Hepatocyte (in vitro differentiated cells): ENCODE results near the gene TEAD3. TPM values are rescaled to one million over a fixed set of nuclear protein-coding genes. Genes with fewer than 3 reads are reported as not detected.

Experiments used
- DNase-seq: peaks from one replicate; pipeline ENCODE4 v3.0.0-alpha.2; 2016; ENCODE audit warnings: low spot score
- H2AFZ ChIP-seq: fragments of 200-600 bp; sonication (generic); 2 replicates; pipeline ENCODE4 v1.6.0; 2016; ENCODE audit warnings: antibody characterized with exemption, mild to moderate bottlenecking
- H3K27ac ChIP-seq: fragments of 200-600 bp; sonication (generic); 2 replicates; pipeline ENCODE4 v1.5.1; 2016; ENCODE audit warnings: mild to moderate bottlenecking
- H3K27me3 ChIP-seq: fragments of 200-600 bp; sonication (generic); 2 replicates; pipeline ENCODE4 v1.6.1; 2016
- H3K36me3 ChIP-seq: fragments of 200-600 bp; sonication (generic); replicated peaks from 2 replicates; pipeline ENCODE4 v1.5.1; 2016; ENCODE audit warnings: low read depth; ENCODE audit not compliant: insufficient read depth
- H3K4me1 ChIP-seq: fragments of 200-600 bp; sonication (generic); 2 replicates; pipeline ENCODE4 v1.5.1; 2016; ENCODE audit warnings: mild to moderate bottlenecking, moderate library complexity; ENCODE audit not compliant: insufficient read depth
- H3K4me2 ChIP-seq: fragments of 200-600 bp; sonication (generic); 2 replicates; pipeline ENCODE4 v1.6.0; 2016
- H3K4me3 ChIP-seq: fragments of 200-600 bp; sonication (generic); 2 replicates; pipeline ENCODE4 v1.5.1; 2016; ENCODE audit warnings: mild to moderate bottlenecking
- H3K79me2 ChIP-seq: fragments of 200-600 bp; sonication (generic); 2 replicates; pipeline ENCODE4 v1.6.0; 2017; ENCODE audit warnings: mild to moderate bottlenecking
- H3K9me2 ChIP-seq: fragments of 200-600 bp; sonication (generic); replicated peaks from 2 replicates; pipeline ENCODE4 v1.6.0; 2017; ENCODE audit warnings: mild to moderate bottlenecking; ENCODE audit not compliant: insufficient read depth
- H3K9me3 ChIP-seq: fragments of 200-600 bp; sonication (generic); 2 replicates; pipeline ENCODE4 v1.5.1; 2016; ENCODE audit warnings: low read depth, mild to moderate bottlenecking
- H4K20me1 ChIP-seq: fragments of 200-600 bp; sonication (generic); 2 replicates; pipeline ENCODE4 v1.6.0; 2016; ENCODE audit warnings: mild to moderate bottlenecking; ENCODE audit not compliant: insufficient read depth, poor library complexity, severe bottlenecking
- CTCF ChIP-seq: fragments of 200-600 bp; sonication (generic); IDR thresholded peaks from 2 replicates; pipeline ENCODE4 v1.5.1; 2016; ENCODE audit warnings: antibody characterized with exemption, mild to moderate bottlenecking; ENCODE audit not compliant: poor library complexity
- EZH2 ChIP-seq: fragments of 200-600 bp; sonication (generic); IDR thresholded peaks from 2 replicates; pipeline ENCODE4 v1.6.1; 2016; ENCODE audit warnings: antibody characterized with exemption, mild to moderate bottlenecking, borderline replicate concordance
- EZH2phosphoT487 ChIP-seq: fragments of 200-600 bp; sonication (generic); IDR thresholded peaks from one replicate; pipeline ENCODE4 v1.6.1; 2018; ENCODE audit warnings: antibody characterized with exemption, mild to moderate bottlenecking, low read depth, moderate library complexity; ENCODE audit not compliant: unreplicated experiment, severe bottlenecking
- WGBS: methylation state at CpG from one replicate; pipeline ENCODE4 v1.1.6; 2016; ENCODE audit warnings: low lambda C conversion rate; ENCODE audit errors: missing lambda C conversion rate; 5-methylcytosine and 5-hydroxymethylcytosine counted together
- polyA plus RNA-seq: library from polyadenylated mRNA; unstranded; fragments of >200 nt; fragmentation: Nextera tagmentation; extraction: Ambion mirVana; gene quantifications from 2 replicates; pipeline ENCODE4 v1.2.1, GENCODE V29; 2016
- total RNA-seq: library from RNA; depleted of rRNA; stranded (reverse); fragments of >200 nt; gene quantifications from 2 replicates; pipeline ENCODE4 v1.2.3, GENCODE V29; 2014

Gene TEAD3
- total and polyA plus RNA-seq, 2 experiments from 2014 or later, result 26.3 to 33.0 TPM

- Histone ChIP-seq H3K27me3 (no peaks in the 10 kb centered on the region), H4K20me1 (peaks cover 18% of the 10 kb centered on the region), H3K9me2 (no peaks in the 10 kb centered on the region), H2AFZ (peak overlapping the region; percentile 40), H3K27ac (peak overlapping the region; percentile 99), H3K4me2 (peak overlapping the region; percentile 95), H3K36me3 (no peaks in the 10 kb centered on the region), H3K4me1 (peaks cover 39% of the 10 kb centered on the region), H3K9me3 (no peaks in the 10 kb centered on the region), H3K79me2 (peaks cover 65% of the 10 kb centered on the region), H3K4me3 (peak overlapping the region; percentile 86)
- TF ChIP-seq EZH2phosphoT487 (no peak), EZH2 (no peak), CTCF (no peak)
- peak; percentile 78 for DNase-seq
- WGBS, result 5% methylated on average over 44 of the region's 77 CpGs
Observed at GRCh38 chr6:35497571-35498421, 917 bp upstream of the TEAD3 start.

DNA sequence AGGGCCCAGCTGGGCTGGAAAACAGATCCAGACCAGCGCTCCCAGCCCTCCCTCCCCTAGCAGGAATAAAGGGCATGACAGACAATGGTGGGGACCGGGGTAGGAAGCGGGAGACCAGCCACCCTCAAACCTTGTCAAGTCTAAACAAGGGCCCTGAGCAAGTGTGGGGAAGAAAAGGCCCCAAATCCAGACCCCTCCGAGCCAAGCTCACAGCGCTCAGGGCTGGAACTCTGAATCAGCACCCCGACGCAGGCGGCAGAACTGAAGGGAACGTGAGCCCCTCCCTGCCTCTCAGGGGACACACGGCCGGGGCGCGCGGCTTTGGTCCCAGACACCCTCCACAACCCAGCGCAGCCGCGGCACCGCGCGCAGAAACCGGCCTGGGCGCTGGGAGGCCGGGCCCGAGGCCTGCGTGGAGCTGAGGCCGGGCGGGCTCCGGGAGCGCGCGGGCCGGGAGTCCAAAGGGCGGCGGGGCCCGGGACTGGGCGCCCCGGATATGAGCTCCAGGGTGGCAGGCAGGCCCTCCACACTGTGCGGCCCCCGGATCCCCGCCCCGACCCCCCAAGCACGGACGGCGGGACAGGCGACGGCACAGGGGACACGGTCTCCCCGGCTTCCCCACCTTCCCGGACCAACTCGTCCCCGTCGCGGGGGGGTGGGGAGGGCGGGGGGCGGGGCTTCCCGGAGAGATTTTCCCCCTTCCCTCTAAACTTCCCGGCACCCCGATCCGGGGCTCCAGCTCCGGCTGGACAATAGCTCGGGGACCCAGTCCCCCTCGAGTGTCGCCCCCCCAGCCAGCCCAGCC is 641 bp downstream of the TEAD3 start:
- 0% methylated on average over 14 of the region's 63 CpGs for whole genome bisulfite sequencing
- peak overlapping the region; percentile 58 for H2AFZ ChIP-seq
- H3K79me2 ChIP-seq, result peaks cover 81% of the 10 kb centered on the region
- DNase-seq, result peak; percentile 85
- TF ChIP-seq EZH2 (no peak), CTCF (no peak), EZH2phosphoT487 (no peak)
- no peaks in the 10 kb centered on the region for H3K36me3 ChIP-seq
- H3K4me2 ChIP-seq, result peak overlapping the region; percentile 97
- peak overlapping the region; percentile 99 for H3K27ac ChIP-seq
- H3K4me3 ChIP-seq, result peak overlapping the region; percentile 92
- H3K27me3 ChIP-seq, result no peaks in the 10 kb centered on the region
- H3K4me1 ChIP-seq, result peaks cover 54% of the 10 kb centered on the region
- peaks cover 31% of the 10 kb centered on the region for H4K20me1 ChIP-seq
- H3K9me3 ChIP-seq, result no peaks in the 10 kb centered on the region
- no peaks in the 10 kb centered on the region for H3K9me2 ChIP-seq

DNA sequence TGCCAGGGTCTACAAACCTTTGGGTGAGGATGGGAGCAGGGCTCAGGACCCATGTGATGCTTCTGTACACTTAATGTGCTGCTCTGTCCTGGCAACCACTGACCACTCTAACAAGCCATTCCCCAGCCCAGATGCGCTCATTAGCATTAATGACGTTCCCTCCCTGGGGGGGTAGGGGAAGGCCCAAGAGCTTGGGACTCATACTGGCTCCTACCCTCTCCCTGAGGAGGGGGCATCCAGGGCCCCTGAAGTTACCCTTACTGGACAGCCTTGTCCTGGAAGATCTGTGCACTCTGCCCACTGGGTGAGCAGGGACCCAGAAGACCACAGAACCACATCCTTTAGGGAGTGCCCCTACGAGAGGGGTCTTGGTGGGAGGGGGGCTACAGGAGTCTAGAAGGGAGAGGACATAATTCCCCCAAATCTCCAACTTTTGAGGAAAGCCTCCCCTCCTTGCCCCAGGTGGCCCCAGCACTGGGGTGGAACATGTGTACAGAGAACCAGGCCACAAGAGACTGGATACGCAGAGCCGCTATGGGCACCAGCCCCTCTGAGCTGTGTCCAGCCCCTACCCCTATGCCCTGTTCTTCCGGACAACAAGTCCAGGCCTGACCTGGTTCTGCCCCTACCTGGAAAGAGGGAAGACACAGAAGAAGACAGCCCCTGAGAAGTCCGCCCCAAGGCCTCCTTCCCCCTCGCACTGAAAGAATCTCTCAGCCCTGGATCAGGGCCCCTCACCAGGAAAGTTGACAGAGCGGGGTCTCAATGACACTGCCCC is 1.4 kb downstream of the TEAD3 start:
- TF ChIP-seq EZH2 (no peak), EZH2phosphoT487 (no peak), CTCF (no peak)
- Histone ChIP-seq H3K4me3 (peak overlapping the region; percentile 92), H3K36me3 (no peaks in the 10 kb centered on the region), H2AFZ (peak overlapping the region; percentile 58), H3K4me1 (peaks cover 62% of the 10 kb centered on the region), H3K79me2 (peaks cover 89% of the 10 kb centered on the region), H3K9me2 (no peaks in the 10 kb centered on the region), H4K20me1 (peaks cover 39% of the 10 kb centered on the region), H3K4me2 (peak overlapping the region; percentile 97), H3K9me3 (no peaks in the 10 kb centered on the region), H3K27me3 (no peaks in the 10 kb centered on the region), H3K27ac (peak overlapping the region; percentile 99)
- 36% methylated on average over 6 of the region's 9 CpGs for WGBS
- DNase-seq, result no peak
